ENCODE data around the gene TMEM128. TPM values are rescaled to one million over a fixed set of nuclear protein-coding genes. Genes with fewer than 3 reads are reported as not detected.

Gene TMEM128
- total and polyA plus RNA-seq, 2 of the 13 experiments (the other 11 are each of a cell fraction or from before 2014, with no cell fraction given) = 19.4 to 27.9 TPM

GRCh38 chr4:4225915-4226605 is 22.0 kb downstream of the TMEM128 start:
- H3K9me3 ChIP-seq (ENCODE audit: low read length) = no peaks in the 10 kb centered on the region
- in situ Hi-C loops (cut with HindIII; ENCODE audit: extremely low pct_ligation_motif_present, low pct_unique_long_range_greater_than_20kb) (no loop called here), intact Hi-C loops (cut with micrococcal nuclease; ENCODE audit: unreplicated experiment) (no loop called here)
- CTCF ChIA-PET (ENCODE audit: low intra/inter-chr PET ratio, low total read pairs) = no interaction called here
- peaks cover 8 to 32% of the 10 kb centered on the region in 2 experiments; a peak in 4 of 5 replicates for H3K27me3 ChIP-seq (ENCODE audit: control insufficient read depth in 1 of 2, insufficient read depth in 2 of 2, low read length in 2 of 2)
- H2AFZ ChIP-seq (ENCODE audit: low read length) = no peak overlapping the region
- peak overlapping the region; percentile 60 for H3K4me2 ChIP-seq (ENCODE audit: low read depth, low read length)
- H3K27ac ChIP-seq (ENCODE audit: extremely low read length, insufficient read depth, low read length) = no peak overlapping the region
- WGBS (ENCODE audit: low lambda C conversion rate) = 36% methylated on average over 20 of the region's 41 CpGs
- BruUV-seq (replicated peaks) = no TSS peak
- TF ChIP-seq NCOA5 (CRISPR knock-in tag; IDR thresholded peaks at IDR 0.05) (no peak), ZNF687 (CRISPR knock-in tag; IDR thresholded peaks at IDR 0.05) (peak; percentile 50; the same call in 1 of the 2 replicates), ZNF839 (CRISPR knock-in tag; IDR thresholded peaks at IDR 0.05; ENCODE audit: borderline replicate concordance) (no peak), ZSCAN20 (CRISPR knock-in tag; IDR thresholded peaks at IDR 0.05; ENCODE audit: borderline replicate concordance) (no peak)
- no peaks in the 10 kb centered on the region for H3K79me2 ChIP-seq (ENCODE audit: insufficient read depth, low read length)
- POLR2A ChIA-PET = interaction anchor here (1.2 kb wide), 1 partner anchor 22 kb away, joined by 3 read pairs; no protein-coding TSS in a partner anchor
- no peaks in the 10 kb centered on the region for H3K36me3 ChIP-seq (replicated peaks in 1 of 2; ENCODE audit: control insufficient read depth in 1 of 2, insufficient read depth in 2 of 2, low read length in 2 of 2)
- H3K4me3 ChIP-seq (replicated peaks in 1 of 3; ENCODE audit: insufficient read depth in 1 of 3, low read depth in 2 of 3, low read length in 3 of 3) = peak overlapping the region in 1 of 3 experiments; percentile 46; a peak in 1 of 6 replicates
- FAIRE-seq (no peak), DNase-seq (ENCODE audit: low spot score) (no peak), ATAC-seq (no peak)
- no peak overlapping the region for H3K9ac ChIP-seq (ENCODE audit: insufficient read depth, low read depth, low read length)
- H4K20me1 ChIP-seq (ENCODE audit: insufficient read depth, low read length) = no peaks in the 10 kb centered on the region
- H3K4me1 ChIP-seq (ENCODE audit: insufficient read depth, low read length) = no peaks in the 10 kb centered on the region

Measured in HepG2 (cell line).